Neural progenitor cell (in vitro differentiated cells): ENCODE measurements around the gene BMX.

Experiments used
- EZH2 ChIP-seq: fragments of 200-600 bp; sonication (generic); IDR thresholded peaks from 2 replicates; pipeline ENCODE4 v1.6.1; 2017; ENCODE audit warnings: antibody characterized with exemption, mild to moderate bottlenecking, moderate library complexity
- EZH2phosphoT487 ChIP-seq: fragments of 200-600 bp; sonication (generic); IDR thresholded peaks from 2 replicates; pipeline ENCODE4 v1.6.1; 2017; ENCODE audit warnings: antibody characterized with exemption
- TF ChIP-seq, protein P1 (sequence below): fragments of 200-600 bp; sonication (generic); IDR thresholded peaks from 2 replicates; pipeline ENCODE4 v1.5.1; 2017; ENCODE audit warnings: antibody characterized with exemption, mild to moderate bottlenecking

DNA sequence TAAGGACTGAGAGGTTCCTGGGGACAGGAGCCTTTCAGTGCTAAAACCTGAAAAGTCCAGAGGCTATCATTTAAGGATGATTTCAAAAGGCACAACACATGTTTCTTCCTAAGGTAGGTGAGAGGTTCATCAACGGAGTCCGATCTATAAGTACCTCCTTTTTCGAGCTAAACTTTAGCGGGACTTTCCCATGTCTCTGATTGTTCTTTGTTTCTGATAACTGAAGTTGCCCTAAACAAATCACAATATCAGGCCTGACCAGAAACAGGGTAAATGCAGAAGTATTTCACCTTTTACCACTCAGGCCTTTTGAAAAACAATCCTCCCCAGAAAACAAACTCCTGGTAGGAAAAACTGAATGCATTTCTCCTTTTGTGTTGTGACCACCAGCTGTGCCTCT lies 25.1 kb upstream of the BMX start:
- TF ChIP-seq, protein P1, sequence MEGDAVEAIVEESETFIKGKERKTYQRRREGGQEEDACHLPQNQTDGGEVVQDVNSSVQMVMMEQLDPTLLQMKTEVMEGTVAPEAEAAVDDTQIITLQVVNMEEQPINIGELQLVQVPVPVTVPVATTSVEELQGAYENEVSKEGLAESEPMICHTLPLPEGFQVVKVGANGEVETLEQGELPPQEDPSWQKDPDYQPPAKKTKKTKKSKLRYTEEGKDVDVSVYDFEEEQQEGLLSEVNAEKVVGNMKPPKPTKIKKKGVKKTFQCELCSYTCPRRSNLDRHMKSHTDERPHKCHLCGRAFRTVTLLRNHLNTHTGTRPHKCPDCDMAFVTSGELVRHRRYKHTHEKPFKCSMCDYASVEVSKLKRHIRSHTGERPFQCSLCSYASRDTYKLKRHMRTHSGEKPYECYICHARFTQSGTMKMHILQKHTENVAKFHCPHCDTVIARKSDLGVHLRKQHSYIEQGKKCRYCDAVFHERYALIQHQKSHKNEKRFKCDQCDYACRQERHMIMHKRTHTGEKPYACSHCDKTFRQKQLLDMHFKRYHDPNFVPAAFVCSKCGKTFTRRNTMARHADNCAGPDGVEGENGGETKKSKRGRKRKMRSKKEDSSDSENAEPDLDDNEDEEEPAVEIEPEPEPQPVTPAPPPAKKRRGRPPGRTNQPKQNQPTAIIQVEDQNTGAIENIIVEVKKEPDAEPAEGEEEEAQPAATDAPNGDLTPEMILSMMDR, result no peak
- TF ChIP-seq EZH2phosphoT487, result no peak
- no peak for TF ChIP-seq EZH2
